ENCODE results near the gene PCP4L1.

GRCh38 chr1:161229896-161230295 is 28.6 kb upstream of the PCP4L1 start:
- no peak for TF ChIP-seq CTCF (IDR thresholded peaks at IDR 0.05)
- TF ChIP-seq POLR2A (IDR thresholded peaks at IDR 0.05): no peak
